ENCODE measurements around the gene ARRB2.
"Not testable (repeated sequence)": the region's sequence is repeated elsewhere in the genome, so short reads cannot be mapped to it uniquely, and the experiment has no call there.

The ARRB2 gene

GRCh38 chr17:4709794-4710692 is at the start of gene ARRB2:
ARRB2 (plus strand) TSS chr17:4710632; CDS start chr17:4710722, 90 bp downstream.
- DNase-seq: peak; percentile 93 to 94

- DNase-seq: no peak
Measured at GRCh38 chr17:4663711-4664110, 46.7 kb upstream of the ARRB2 start.

- DNase-seq: no peak
Measured at GRCh38 chr17:4664230-4664629, 46.2 kb upstream of the ARRB2 start.

DNA sequence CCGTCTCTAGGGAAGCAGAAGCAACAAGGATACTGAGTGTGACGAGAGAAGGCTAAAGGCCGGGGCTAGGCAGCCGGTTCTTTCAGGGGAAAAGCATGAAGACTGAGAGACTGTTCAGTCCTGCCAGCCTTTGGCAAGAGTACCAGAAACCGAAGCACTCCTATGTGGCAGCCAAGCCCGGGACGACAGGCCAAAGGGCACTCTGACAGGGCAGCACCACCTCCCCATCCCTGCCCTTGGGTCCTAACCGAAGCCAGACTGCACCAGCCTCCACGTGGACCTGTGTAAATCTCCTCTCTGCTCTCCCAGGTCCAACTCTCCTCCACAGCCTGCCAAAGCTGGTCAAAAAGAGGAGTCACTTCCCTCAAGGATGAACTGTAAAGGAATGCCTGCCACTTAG is 45.4 kb upstream of the ARRB2 start:
- DNase-seq: no peak

- DNase-seq: no peak
Measured at GRCh38 chr17:4666296-4666695, 44.1 kb upstream of the ARRB2 start.

DNA sequence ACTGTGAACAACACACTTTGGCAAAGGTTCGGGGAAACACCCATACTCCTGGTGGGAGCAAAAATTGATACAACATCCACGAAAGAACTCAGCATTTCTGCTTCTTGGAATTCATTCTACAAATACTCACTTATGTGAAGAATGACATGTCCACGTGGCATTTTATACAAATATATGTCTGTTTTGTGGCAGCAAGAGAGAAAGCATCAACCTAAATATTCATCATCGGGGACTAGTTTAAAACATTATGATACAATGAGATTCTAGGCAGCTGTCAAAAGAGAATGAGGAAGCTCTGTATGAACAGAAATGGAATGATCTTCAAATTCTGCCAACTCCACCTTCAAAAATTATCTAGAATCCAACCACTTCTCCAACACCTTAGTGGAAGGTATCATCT is 43.3 kb upstream of the ARRB2 start:
- no peak for DNase-seq

DNA sequence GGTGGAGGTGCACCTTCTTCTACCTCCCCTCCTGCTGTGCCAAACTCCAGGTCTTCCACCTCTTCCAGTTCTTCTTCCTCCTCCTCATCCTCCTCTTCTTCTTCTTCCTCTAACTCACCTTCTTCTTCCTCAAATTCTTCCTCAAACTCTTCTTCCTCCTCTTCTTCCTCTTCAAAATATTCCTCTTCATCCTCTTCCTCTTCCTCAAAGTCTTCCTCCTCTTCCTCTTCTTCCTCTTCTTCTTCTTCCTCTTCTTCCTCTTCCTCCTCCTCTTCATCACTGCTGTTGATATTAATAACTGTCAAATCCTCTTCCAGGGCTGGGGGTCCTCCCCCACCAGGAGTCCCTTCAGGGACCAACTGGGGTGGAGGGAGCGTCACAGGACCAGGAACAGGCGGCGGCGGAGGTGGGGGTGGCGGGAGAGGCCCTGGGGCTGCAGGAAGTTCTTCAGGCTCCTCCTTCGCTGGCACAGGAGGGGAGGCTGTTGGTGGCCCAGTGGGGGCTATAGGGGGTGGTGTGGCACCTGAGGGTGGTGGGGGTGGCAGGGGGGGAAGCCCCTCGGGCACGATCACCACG is 38.3 kb upstream of the ARRB2 start:
- no peak for DNase-seq

DNA sequence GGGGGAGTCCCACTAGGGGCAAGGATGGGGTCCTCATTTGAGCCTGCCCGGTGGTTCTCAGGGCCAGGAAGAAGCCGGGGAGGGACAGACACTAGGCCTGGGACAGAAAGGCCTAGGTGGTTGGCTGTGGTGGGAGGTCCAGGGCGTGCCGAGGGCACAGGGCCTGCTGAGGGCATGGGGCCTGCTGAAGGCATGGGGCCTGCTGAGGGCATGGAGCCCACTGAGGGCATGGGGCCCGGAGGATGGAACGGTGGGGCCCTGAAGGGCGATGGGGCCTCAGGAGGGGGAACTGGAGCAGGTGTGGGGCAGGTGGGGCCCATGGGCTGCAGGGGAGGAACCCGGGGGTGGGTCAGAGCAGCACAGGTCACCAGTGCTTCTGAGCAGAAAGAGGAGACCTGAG is 37.7 kb upstream of the ARRB2 start:
- DNase-seq: no peak

DNA sequence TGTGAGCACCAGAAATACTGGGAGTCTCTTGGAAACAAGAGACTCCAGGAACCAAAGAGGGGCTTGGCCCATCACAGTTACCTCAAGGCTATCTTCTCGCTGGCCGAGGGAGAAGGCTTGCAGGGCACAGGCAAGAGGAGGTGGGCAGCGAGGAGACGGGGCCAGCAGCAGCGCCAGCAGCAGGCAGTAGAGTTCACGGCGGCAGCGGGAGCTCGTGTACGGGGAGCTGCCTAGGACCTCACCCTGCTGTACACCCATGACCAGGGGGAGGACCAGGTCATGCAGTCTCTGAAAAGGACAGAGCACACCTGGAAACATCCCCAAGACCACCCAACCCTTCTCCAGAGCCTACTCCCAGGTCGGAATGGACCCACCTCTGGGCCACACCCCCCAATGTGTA is 37.3 kb upstream of the ARRB2 start:
- DNase-seq: no peak

GRCh38 chr17:4673986-4674684 is 36.3 kb upstream of the ARRB2 start:
- DNase-seq: no peak

DNA sequence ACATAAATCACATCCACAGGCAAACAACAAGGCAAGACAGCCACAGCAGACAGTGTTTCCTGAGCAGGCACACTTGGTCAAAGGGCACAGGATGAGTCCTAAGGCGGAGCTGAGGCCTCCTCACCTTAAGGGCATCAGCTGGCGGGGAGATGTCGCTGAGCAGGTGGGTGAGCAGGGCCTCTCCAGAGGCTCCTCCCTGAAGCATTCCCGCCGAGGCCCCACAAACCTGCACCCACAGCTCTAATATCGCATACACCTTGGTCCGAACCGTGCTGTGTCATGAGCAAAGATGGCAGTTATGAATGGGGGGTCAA is 35.8 kb upstream of the ARRB2 start:
- no peak for DNase-seq

GRCh38 chr17:4675791-4676190 is 34.6 kb upstream of the ARRB2 start:
- DNase-seq: no peak

GRCh38 chr17:4676791-4677190 is 33.6 kb upstream of the ARRB2 start:
- DNase-seq: no peak

DNA sequence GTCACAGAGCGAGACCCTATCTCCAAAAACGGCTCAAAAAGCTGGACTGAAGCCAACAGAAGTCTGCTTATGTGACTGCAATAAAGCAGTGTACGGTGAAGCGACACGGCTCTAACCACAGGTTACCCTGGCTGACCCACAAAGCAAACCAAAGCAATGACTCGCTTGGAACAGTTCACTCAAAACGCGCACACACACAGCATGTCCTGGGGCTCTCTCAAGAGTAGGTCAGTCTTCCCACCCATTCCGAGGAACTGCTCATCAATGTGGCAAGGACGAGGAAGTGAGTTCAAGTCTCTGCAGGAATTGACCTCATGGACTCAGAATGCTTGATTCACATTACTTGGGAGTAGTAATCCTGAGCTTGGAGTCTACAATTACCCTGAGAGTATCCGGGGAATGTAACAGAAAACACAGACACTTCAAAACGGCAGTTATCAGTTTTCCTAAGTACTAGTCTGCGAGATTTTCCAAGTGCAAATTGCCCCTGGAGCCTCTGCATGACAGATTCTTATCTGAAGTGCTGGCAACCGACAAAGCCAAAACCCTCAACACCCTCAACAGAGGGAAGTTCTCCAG is 31.9 kb upstream of the ARRB2 start:
- no peak for DNase-seq

DNA sequence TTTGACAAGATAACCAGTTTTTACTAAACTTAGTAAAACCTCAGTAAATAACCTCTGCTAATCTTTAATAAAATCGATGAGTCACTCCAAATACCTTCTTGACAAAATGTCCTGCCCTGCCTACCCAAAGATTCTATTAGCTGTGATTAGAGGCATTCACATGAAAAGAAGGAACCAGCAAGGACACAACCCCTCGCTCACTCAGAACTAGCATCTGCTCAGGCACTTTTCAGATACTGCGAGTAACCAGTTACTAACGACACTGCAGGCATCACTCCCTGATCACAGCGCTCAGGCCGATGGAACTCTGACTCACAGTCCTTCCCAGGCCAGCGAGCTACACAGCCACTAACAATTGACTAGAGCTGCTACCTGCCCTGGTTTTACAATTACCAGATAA is 30.8 kb upstream of the ARRB2 start:
- DNase-seq: no peak

GRCh38 chr17:4683739-4684138 is 26.7 kb upstream of the ARRB2 start:
- not testable (repeated sequence) for DNase-seq

DNA sequence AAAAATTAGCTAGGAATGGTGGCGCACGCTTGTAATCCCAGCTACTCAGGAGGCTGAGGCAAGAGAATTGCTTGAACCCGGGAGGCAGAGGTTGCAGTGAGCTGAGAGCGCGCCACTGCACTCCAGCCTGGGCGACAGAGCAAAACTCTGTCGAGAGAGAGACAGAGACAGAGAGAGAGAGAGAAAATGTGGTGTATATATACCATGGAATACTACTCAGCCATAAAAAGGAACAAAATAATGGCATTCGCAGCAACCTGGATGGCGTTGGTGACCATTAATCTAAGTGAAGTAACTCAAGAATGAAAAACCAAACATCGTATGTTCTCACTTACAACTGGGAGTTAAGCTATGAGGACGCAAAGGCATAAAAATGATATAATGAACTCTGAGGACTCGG is 20.6 kb upstream of the ARRB2 start:
- not testable (repeated sequence) for DNase-seq

- DNase-seq: no peak
Measured at GRCh38 chr17:4690745-4691144, 19.7 kb upstream of the ARRB2 start.

- no peak for DNase-seq
Measured at GRCh38 chr17:4691686-4692085, 18.7 kb upstream of the ARRB2 start.

GRCh38 chr17:4693416-4693815 is 17.0 kb upstream of the ARRB2 start:
- DNase-seq: no peak

- no peak for DNase-seq
Measured at GRCh38 chr17:4696437-4696805, 14.0 kb upstream of the ARRB2 start.

DNA sequence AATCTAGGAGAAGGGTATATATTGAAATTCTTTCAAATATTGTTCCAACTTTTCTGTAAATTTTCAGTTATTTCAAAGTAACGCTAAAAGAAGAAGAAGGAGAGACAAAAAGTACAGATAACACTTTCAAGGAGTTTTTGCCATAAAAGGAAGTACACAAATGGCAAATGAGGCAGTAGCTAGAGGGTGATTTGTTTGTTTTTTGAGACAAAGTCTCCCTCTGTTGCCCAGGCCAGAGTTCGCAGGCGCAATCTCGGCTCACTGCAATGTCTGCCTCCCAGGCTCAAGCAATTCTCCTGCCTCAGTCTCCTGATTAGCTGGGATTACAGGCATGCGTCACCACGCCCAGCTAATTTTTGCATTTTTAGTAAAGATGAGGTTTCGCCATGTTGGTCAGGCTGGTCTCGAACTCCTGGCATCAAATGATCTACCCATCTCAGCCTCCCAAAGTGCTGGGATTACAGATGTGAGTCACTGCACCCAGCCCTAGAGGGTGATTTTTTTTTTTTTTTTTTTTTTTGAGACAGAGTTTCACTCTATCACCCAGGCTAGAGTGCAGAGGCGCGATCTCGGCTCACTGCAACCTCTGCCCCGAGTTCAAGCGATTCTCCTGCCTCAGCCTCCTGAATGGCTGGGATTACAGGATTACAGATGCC is 10.9 kb upstream of the ARRB2 start:
- not testable (repeated sequence) for DNase-seq

DNA sequence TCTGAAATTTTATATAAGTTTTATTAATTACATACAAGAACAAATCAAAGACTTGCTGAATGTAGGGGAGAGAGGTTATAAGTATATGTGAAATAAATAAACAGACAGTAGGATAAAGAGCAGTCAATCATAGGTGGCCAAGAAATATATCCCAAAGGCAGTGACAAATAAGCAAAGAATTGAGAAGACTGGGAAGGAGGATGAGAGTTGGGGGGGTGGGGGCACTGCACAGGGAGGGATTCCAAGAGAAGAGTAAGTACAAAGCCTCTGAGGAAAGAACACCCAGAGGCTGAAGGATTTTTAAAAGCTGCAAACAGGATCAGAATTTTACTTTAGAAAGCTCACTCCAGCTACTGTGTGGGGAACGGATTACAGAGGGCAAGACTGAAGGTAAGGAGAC is 9.3 kb upstream of the ARRB2 start:
- no peak for DNase-seq
